Activated CD4-positive, CD25-positive, alpha-beta regulatory T cell treated with anti-CD3 and anti-CD28 coated beads, Interleukin-2, amount 50 U/mL, for 16 hours (primary cell): ENCODE data around the gene PODNL1.
A peak's percentile ranks its signal among the peaks of the same experiment; 100 is the strongest.
"Not testable (repeated sequence)": the region's sequence is repeated elsewhere in the genome, so short reads cannot be mapped to it uniquely, and the experiment has no call there.

Experiments used
- DNase-seq: peaks from one replicate; pipeline ENCODE4 v3.0.0-alpha.2; 2020; ENCODE audit warnings: low read depth, low spot score

PODNL1 gene

GRCh38 chr19:13926715-13927114, 11.5 kb downstream of the PODNL1 start:
- DNase-seq = no peak

- no peak for DNase-seq
Observed at GRCh38 chr19:13926010-13926409, 12.2 kb downstream of the PODNL1 start.

- DNase-seq = no peak
Observed at GRCh38 chr19:13923194-13923987, 14.8 kb downstream of the PODNL1 start.

DNA sequence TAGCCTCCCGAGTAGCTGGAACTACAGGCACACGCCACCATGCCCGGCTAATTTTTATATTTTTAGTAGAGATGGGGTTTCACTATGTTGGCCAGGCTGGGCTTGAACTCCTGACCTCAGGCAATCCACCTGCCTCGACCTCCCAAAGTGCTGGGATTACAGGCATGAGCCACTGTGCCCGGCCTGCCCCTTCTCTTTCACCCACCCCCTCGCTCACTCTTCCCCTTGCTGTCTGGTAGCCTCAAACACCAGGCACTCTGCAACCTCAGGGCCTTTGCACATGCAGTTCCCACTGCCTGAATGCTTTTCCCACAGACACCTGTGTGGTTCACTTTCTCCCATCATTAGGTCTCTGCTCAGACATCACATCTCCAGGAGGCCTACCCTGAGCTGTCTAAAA, 16.1 kb downstream of the PODNL1 start:
- DNase-seq = not testable (repeated sequence)

DNA sequence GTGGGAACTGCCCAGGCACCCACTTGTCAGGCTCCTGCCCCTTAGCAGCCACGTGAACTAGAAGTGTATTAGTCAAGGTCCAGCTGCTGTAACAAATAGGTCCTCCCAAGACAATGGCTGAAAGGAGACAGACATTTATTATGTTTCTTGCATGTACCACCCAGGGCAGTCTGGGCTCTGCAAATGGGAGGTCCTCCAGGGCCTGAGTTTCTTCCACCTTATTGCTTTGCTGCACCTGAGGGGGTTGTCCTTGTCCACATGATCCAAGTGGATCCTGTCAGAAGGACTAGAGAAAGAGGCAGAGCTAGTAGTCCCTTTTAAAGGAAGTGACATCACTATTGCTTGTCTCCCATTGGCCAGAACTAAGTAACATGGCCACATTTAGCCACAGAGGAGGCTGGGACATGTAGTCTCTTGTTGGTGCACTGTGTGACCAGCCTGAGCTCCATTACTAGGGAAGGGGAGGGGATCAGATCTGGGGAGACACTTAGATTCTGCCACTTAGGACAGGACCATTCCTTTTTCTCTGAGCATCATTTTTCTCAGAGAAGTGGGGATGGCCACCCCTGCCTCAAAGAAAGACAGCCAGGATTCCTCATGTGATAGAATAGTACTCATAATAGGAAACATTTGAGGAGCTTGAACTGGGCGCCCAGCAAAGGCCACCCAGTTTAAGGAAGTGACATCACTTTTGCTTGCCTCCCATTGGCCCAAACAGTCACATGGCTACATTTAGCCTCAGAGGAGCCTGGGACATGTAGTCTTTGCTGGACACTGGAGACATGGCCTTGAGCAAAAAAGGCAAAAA, 17.1 kb downstream of the PODNL1 start:
- no peak for DNase-seq

DNA sequence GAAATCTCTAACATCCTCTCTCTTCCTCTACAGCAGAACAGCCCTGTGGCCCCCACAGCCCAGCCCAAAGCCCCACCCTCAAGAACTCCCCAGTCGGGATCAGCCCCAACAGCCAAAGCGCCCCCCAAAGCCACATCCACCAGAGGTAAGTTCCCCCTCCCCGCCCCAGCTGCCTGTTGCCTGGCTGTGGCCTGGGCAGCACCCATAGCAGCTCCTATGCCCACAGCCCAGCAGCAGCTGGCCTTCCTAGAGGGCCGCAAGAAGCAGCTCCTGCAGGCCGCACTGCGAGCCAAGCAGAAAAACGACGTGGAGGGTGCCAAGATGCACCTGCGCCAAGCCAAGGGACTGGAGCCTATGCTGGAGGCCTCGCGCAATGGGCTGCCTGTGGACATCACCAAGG, 17.7 kb downstream of the PODNL1 start:
- DNase-seq = no peak

DNA sequence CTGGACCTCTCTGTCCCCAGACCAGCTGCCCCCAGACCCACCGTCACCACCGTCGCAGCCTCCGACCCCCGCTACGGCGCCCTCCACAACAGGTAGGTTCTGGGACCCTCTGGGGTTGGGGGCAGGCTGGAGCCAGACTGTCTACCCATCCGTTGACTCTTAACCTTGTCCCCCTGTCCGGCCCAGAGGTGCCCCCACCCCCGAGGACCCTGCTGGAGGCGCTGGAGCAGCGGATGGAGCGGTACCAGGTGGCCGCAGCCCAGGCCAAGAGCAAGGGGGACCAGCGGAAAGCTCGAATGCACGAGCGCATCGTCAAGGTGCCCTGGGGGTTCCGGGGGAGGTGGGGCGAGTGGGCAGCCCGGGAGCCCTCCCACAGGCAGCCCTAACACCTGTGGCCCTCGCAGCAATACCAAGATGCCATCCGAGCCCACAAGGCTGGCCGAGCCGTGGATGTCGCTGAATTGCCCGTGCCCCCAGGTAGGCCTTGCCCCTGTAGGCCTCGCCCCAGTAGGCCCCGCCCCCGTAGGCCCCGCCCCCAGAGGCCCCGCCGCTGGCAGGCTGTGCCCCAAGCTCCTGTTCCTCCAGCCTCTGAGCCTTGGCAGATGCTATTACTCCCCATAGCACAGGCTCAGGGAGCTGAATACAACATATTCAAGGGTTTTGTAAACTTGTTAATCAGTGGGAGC, 19.3 kb downstream of the PODNL1 start:
- no peak for DNase-seq

GRCh38 chr19:13917888-13918406, 20.3 kb downstream of the PODNL1 start:
- no peak for DNase-seq

DNA sequence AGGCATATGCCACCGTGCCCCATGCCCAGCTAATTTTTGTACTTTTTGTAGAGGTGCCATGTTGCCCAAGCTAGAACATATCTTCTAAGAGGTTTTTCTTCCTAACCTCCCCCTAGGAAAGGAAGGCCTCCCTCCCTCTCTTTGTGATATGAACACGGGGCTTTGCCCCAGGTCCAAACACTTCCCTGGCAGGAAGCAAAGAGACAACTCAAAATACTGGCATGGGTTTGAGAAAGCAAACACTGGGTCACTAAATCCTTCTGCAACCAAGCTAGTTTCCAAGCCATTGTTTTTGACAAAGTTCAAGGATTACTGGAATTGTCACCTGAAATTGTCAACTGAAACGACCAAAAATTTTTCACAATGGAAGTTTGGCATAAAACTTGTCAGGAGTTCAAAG, 23.4 kb downstream of the PODNL1 start:
- no peak for DNase-seq

GRCh38 chr19:13913352-13913751, 24.9 kb downstream of the PODNL1 start:
- DNase-seq = no peak

GRCh38 chr19:13909430-13909829, 28.8 kb downstream of the PODNL1 start:
- no peak for DNase-seq

- DNase-seq = no peak
Observed at GRCh38 chr19:13908674-13909073, 29.5 kb downstream of the PODNL1 start.

DNA sequence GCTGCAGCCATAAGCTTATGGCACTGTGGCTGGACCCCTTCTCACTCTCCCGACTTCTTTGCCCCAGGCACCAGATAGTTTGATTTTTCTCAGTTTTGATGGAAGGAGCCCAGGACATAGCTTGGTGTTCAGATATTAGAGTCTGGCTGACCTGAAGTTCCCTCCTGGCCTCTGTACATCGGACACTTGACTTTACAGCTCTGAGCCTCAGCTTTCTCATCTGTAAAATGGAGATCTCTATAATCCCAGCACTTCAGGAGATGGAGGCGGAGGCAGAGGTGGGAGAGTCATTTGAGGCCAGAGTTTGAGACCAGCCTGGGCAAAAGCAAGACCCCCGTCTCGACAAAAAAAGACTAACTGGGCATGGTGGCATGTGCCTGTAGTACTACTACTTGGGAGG, 31.3 kb downstream of the PODNL1 start:
- no peak for DNase-seq

DNA sequence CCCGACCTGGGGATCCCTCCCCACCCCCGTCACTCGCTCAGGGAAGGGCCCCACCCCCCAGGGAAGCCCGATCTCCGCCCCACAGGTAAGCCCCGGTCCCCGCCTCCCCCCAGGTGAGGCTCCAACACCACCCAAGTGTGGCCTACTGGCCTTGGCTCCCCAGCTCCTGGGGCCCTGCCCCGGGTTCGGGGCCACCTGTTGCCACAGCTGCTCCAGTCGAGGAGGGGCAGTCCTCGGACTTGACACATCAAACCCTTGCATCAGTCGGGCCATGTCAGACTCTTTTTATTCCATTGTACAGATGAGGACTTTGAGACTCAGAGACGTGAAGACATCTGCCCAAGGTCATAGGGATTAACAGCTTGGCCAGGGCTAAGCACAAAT, 31.7 kb downstream of the PODNL1 start:
- no peak for DNase-seq

DNA sequence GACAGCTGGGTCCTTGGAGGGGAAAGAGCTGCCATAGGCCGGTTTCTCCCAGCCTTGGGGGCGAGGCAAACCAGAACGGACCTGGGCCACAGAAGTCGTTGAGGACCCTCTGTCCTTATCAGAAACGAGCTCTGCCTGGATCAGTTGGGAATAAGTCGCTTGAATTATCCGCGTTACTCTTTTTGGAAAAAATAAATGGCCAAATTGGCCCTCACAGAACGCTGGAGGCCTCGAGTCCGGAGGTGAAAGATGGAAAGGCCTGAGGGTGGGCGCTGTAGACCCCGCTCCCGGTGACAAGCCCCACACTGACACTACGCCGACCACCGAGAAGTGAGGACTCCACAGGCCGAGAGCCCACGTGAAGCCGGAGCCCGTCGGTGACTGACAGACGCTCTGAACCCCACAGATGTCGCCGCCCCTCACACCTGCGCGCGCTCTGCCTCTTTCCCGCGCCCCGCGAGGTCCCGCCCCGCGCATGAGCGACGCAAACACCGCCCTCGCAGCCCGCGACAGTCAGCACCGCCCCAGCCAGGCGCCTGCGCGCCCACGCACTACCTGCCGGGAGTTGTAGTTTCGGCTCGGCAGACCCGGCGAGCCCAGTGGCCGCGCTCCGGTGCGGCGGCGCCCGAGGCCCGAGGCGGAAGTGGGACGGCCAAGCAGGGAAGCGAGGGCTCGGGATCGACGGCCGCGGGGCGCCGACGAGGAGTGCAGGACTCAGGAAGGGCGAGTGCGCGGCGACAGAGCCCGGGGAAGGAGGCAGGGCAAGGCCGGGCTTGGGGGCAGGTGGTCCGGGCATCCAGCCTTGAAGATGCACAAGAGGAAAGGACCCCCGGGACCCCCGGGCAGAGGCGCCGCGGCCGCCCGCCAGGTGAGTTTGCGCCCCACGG, 32.3 kb downstream of the PODNL1 start, which contains the start of the genes BRME1 and CC2D1A:
TSS of gene BRME1 (minus strand) at position 484 of the 887 bp plus-strand sequence. CDS start 1,225 bp downstream, outside the sequence.
TSS of gene CC2D1A (plus strand) at position 568 of the 887 bp plus-strand sequence. CDS start at position 809, 241 bp downstream.
- peak; percentile 88 for DNase-seq

DNA sequence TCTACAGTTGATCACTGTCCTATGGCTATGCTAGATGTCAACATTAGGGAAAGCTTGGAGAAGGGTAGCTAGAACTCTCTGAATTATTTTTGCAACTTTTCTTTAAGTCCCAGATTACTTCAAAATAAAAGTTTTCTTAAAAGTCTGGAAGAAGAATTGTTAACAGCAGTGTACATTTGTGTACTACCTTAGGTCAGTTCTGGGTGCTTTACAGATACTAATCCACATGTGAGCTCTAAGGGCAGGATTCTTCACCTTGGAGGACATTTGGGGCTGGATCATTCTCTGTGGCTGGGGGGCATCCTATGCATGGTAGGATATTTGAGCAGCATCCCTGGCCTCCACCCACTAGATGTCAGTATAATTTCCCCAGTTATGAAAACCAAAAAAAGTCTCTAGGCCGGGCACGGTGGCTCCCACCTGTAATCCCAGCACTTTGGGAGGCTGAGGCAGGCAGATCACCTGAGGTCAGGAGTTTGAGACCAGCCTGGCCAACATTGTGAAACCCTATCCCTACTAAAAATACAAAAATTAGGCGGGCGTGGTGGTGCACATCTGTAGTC, 35.1 kb downstream of the PODNL1 start:
- no peak for DNase-seq

- DNase-seq = no peak
Observed at GRCh38 chr19:13899912-13900584, 38.2 kb downstream of the PODNL1 start.

DNA sequence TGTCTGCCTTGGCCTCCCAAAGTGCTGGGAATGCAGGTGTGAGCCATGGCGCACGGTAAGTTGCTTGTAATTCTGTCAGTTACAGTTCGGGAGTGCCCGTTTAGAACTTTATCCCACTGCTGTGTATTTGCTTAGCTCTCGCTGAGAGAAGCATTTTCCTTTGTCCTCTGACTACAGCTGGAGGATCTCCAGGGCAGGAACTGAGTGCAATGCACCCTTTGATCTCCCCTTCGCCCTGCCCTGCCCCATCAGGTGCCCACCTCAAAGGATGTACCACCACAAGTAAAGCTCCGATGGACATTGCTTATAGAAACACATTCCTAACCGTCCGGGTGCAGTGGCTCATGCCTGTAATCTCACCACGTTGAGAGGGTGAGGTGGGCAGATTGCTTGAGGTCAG, 38.8 kb downstream of the PODNL1 start:
- DNase-seq = no peak

DNA sequence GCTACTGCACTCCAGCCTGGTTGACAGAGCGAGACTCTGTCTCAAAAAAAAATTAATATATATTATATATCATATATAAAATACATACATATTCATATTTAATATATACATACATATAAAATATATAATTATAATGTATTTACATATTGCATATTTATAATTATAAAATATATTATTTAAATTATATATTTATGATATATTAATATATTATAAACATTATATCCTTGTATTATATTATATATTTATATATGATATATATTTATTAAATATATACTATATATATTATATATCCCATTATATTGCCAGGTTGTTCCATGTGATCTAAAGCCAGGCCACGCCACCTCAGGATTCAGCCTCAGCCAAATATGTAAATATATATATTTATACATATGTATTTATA, 42.0 kb downstream of the PODNL1 start:
- no peak for DNase-seq

GRCh38 chr19:13894552-13894951, 43.7 kb downstream of the PODNL1 start:
- no peak for DNase-seq
